HepG2 (cell line): Measurements from ENCODE around the gene ECD. TPM values are rescaled to one million over a fixed set of nuclear protein-coding genes. Genes with fewer than 3 reads are reported as not detected.

Experiments used
- CEBPG ChIP-seq: IDR thresholded peaks from 2 replicates; pipeline ENCODE4 v1.6.1; 2016
- FOXK1 ChIP-seq: sonication (generic); formaldehyde crosslinking; IDR thresholded peaks from 2 replicates; pipeline ENCODE4 v1.4.0; 2020; ENCODE audit warnings: low read depth, missing genetic modification reagents, borderline replicate concordance
- HNRNPUL1 ChIP-seq: fragments of 200-400 bp; formaldehyde crosslinking; IDR thresholded peaks from 2 replicates; pipeline ENCODE4 v1.6.1; 2017; ENCODE audit warnings: low read depth, mild to moderate bottlenecking, low read length, moderate library complexity
- POLR2AphosphoS2 ChIP-seq: IDR thresholded peaks from 2 replicates; pipeline ENCODE4 v1.6.1; 2011; ENCODE audit warnings: low read depth, low read length, improper control_type of control experiment
- polyA plus RNA-seq, 8 experiments: library from polyadenylated mRNA; depleted of rRNA in 3 of 8; stranded (reverse) in 7 of 8; unstranded in 1 of 8; fragments of >200 nt; fragmentation: Illumina TruSeq in 4 of 8; extraction: Trizol in 4 of 8; gene quantifications; 2 replicates each; pipeline versions ENCODE4 v1.2.1 to v1.2.3, GENCODE V29; 2011 to 2016; ENCODE audit warnings: low read depth in 4 of 8, missing spikeins in 1 of 8, mixed read lengths in 1 of 8; ENCODE audit not compliant: insufficient read depth in 1 of 8
- total RNA-seq, 5 experiments: library from RNA; depleted of rRNA; stranded (reverse); fragments of >200 nt; fragmentation: Illumina TruSeq; extraction: Trizol; gene quantifications; 2 replicates each; pipeline ENCODE4 v1.2.3, GENCODE V29; 2016; ENCODE audit warnings: low read depth in 1 of 5
- TF ChIP-seq, protein P1 (sequence below): sonication (generic); formaldehyde crosslinking; IDR thresholded peaks from 2 replicates; pipeline ENCODE4 v1.8.1; 2022; ENCODE audit warnings: low read depth, mild to moderate bottlenecking, missing genetic modification reagents
- TF ChIP-seq, protein P2 (sequence below): sonication (generic); formaldehyde crosslinking; IDR thresholded peaks from 2 replicates; pipeline ENCODE4 v1.5.1; 2020; ENCODE audit warnings: mild to moderate bottlenecking, moderate library complexity, missing genetic modification reagents
- TF ChIP-seq, protein P3 (sequence below): sonication (generic); formaldehyde crosslinking; IDR thresholded peaks from 2 replicates; pipeline ENCODE4 v1.4.0; 2020; ENCODE audit warnings: missing genetic modification reagents, borderline replicate concordance

ECD gene
- total and polyA plus RNA-seq, 2 of the 13 experiments (the other 11 are each of a cell fraction or from before 2014, with no cell fraction given) = 21.5 to 27.6 TPM

DNA sequence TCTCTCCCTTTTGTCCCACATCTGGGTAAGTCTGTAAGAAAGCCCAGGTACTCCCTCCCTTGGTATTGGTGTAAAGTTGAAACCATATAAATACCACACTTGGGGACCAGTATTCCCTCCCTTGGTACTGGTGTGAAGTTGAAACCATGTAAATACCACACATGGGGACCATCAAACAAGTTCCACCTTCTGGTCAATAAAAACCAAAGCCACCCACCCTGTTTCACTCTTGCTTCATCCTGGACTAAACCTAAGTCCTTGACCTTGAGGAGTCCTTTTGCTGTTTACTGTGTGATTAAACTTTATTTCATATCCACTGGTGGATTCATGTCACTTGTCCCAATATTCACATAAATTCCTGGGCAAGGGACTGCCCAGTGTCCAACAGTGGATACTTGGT, 79.5 kb downstream of the ECD start (continued):
- TF ChIP-seq, protein P1, sequence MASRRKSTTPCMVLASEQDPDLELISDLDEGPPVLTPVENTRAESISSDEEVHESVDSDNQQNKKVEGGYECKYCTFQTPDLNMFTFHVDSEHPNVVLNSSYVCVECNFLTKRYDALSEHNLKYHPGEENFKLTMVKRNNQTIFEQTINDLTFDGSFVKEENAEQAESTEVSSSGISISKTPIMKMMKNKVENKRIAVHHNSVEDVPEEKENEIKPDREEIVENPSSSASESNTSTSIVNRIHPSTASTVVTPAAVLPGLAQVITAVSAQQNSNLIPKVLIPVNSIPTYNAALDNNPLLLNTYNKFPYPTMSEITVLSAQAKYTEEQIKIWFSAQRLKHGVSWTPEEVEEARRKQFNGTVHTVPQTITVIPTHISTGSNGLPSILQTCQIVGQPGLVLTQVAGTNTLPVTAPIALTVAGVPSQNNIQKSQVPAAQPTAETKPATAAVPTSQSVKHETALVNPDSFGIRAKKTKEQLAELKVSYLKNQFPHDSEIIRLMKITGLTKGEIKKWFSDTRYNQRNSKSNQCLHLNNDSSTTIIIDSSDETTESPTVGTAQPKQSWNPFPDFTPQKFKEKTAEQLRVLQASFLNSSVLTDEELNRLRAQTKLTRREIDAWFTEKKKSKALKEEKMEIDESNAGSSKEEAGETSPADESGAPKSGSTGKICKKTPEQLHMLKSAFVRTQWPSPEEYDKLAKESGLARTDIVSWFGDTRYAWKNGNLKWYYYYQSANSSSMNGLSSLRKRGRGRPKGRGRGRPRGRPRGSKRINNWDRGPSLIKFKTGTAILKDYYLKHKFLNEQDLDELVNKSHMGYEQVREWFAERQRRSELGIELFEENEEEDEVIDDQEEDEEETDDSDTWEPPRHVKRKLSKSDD (CRISPR knock-in tag) = no peak
- 0 out of 2 replicates have a peak, but pooled peaks have one; percentile 56 for TF ChIP-seq FOXK1 (CRISPR knock-in tag)
- TF ChIP-seq POLR2AphosphoS2 = no peak
- no peak for TF ChIP-seq HNRNPUL1
- TF ChIP-seq, protein P2, sequence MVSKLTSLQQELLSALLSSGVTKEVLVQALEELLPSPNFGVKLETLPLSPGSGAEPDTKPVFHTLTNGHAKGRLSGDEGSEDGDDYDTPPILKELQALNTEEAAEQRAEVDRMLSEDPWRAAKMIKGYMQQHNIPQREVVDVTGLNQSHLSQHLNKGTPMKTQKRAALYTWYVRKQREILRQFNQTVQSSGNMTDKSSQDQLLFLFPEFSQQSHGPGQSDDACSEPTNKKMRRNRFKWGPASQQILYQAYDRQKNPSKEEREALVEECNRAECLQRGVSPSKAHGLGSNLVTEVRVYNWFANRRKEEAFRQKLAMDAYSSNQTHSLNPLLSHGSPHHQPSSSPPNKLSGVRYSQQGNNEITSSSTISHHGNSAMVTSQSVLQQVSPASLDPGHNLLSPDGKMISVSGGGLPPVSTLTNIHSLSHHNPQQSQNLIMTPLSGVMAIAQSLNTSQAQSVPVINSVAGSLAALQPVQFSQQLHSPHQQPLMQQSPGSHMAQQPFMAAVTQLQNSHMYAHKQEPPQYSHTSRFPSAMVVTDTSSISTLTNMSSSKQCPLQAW = no peak
- TF ChIP-seq, protein P3, sequence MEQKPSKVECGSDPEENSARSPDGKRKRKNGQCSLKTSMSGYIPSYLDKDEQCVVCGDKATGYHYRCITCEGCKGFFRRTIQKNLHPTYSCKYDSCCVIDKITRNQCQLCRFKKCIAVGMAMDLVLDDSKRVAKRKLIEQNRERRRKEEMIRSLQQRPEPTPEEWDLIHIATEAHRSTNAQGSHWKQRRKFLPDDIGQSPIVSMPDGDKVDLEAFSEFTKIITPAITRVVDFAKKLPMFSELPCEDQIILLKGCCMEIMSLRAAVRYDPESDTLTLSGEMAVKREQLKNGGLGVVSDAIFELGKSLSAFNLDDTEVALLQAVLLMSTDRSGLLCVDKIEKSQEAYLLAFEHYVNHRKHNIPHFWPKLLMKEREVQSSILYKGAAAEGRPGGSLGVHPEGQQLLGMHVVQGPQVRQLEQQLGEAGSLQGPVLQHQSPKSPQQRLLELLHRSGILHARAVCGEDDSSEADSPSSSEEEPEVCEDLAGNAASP = peak; percentile 25; the same call in 1 of the 2 replicates
- TF ChIP-seq CEBPG (CRISPR knock-in tag) = peak; percentile 85
